ENCODE measurements around the gene DMD. TPM values are rescaled to one million over a fixed set of nuclear protein-coding genes. Genes with fewer than 3 reads are reported as not detected.

DMD gene
- total RNA-seq, 1 donor from 2014 or later: 30.6 TPM

DNA sequence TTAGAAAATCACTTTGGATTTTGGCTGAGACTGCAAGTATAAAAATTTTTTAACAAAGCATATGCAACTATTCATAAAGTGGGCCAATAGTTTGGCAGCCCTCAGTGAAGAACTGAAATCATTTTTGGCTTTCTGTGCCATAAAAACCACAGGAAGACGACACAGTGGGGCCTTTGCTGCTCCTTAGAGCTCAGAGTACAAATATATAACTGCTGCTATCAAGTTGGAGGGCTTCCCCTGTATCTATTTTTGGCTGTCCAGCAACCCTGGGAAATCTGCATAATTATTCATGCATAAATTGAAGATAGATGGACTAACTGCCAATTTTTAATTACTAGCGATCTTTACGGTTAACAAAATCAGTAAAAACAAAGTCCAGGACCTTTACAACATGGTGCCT, 2088.0 kb downstream of the DMD start:
- Histone ChIP-seq H3K9me3 (ENCODE audit: low read depth) (peaks cover 15% of the 10 kb centered on the region), H3K79me2 (ENCODE audit: low read depth) (no peaks in the 10 kb centered on the region), H2AFZ (replicated peaks) (no peak overlapping the region), H4K20me1 (ENCODE audit: low read depth) (no peaks in the 10 kb centered on the region), H3K4me1 (no peaks in the 10 kb centered on the region), H3F3A (ENCODE audit: low read depth) (no peaks in the 10 kb centered on the region), H3K27ac (no peak overlapping the region), H3K9ac (no peak overlapping the region), H3K27me3 (no peaks in the 10 kb centered on the region), H3K4me3 (no peak overlapping the region), H3K36me3 (no peaks in the 10 kb centered on the region), H3K4me2 (no peak overlapping the region)
- H3K9me3 Mint-ChIP-seq: peaks cover 3% of the 10 kb centered on the region
- peaks cover 17% of the 10 kb centered on the region for H3K36me3 Mint-ChIP-seq
- no peaks in the 10 kb centered on the region for H3K27me3 Mint-ChIP-seq (ENCODE audit: insufficient read depth, low read depth)
- no peak for DNase-seq (ENCODE audit: low spot score)
- peaks cover 10% of the 10 kb centered on the region for H3K4me1 Mint-ChIP-seq
- H3K4me3 Mint-ChIP-seq: no peak overlapping the region
- TF ChIP-seq, protein P1, sequence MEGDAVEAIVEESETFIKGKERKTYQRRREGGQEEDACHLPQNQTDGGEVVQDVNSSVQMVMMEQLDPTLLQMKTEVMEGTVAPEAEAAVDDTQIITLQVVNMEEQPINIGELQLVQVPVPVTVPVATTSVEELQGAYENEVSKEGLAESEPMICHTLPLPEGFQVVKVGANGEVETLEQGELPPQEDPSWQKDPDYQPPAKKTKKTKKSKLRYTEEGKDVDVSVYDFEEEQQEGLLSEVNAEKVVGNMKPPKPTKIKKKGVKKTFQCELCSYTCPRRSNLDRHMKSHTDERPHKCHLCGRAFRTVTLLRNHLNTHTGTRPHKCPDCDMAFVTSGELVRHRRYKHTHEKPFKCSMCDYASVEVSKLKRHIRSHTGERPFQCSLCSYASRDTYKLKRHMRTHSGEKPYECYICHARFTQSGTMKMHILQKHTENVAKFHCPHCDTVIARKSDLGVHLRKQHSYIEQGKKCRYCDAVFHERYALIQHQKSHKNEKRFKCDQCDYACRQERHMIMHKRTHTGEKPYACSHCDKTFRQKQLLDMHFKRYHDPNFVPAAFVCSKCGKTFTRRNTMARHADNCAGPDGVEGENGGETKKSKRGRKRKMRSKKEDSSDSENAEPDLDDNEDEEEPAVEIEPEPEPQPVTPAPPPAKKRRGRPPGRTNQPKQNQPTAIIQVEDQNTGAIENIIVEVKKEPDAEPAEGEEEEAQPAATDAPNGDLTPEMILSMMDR (IDR thresholded peaks at IDR 0.05): no peak
- TF ChIP-seq EZH2phosphoT487 (IDR thresholded peaks at IDR 0.05) (no peak), EZH2 (IDR thresholded peaks at IDR 0.05) (no peak)
- no peak overlapping the region for H3K27ac Mint-ChIP-seq

DNA sequence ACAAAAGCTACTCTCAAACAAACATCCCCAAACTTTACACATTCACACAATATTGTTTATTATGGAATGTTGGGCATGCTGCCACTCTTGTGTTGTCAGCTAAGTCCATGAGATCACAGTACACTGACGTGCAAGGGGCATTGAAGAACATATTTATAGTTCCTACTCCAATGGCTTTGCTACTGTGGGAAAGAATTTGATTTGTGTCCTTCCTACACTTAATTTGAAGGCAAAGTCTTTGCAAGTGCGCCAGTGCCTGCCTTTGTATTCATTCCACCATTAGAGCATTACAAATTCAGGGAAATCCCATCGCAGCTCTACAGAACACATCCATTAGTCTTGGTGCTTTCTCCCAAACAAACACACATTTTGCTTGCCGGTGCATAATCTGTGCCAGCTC, 2094.1 kb downstream of the DMD start:
- Histone ChIP-seq H3K4me1 (no peaks in the 10 kb centered on the region), H3K4me3 (no peak overlapping the region), H3K27me3 (no peaks in the 10 kb centered on the region), H3K27ac (no peak overlapping the region), H3K36me3 (no peaks in the 10 kb centered on the region), H3K9ac (no peak overlapping the region), H4K20me1 (ENCODE audit: low read depth) (no peaks in the 10 kb centered on the region), H3K9me3 (ENCODE audit: low read depth) (peaks cover 15% of the 10 kb centered on the region), H3K79me2 (ENCODE audit: low read depth) (no peaks in the 10 kb centered on the region), H2AFZ (replicated peaks) (no peak overlapping the region), H3F3A (ENCODE audit: low read depth) (no peaks in the 10 kb centered on the region), H3K4me2 (no peak overlapping the region)
- Mint-ChIP-seq H3K27ac (no peak overlapping the region), H3K36me3 (peaks cover 2% of the 10 kb centered on the region), H3K9me3 (no peaks in the 10 kb centered on the region), H3K27me3 (ENCODE audit: insufficient read depth, low read depth) (no peaks in the 10 kb centered on the region), H3K4me3 (no peak overlapping the region), H3K4me1 (no peaks in the 10 kb centered on the region)
- TF ChIP-seq, protein P1 (IDR thresholded peaks at IDR 0.05): no peak
- TF ChIP-seq EZH2 (IDR thresholded peaks at IDR 0.05) (no peak), EZH2phosphoT487 (IDR thresholded peaks at IDR 0.05) (no peak)
- no peak for DNase-seq (ENCODE audit: low spot score)

DNA sequence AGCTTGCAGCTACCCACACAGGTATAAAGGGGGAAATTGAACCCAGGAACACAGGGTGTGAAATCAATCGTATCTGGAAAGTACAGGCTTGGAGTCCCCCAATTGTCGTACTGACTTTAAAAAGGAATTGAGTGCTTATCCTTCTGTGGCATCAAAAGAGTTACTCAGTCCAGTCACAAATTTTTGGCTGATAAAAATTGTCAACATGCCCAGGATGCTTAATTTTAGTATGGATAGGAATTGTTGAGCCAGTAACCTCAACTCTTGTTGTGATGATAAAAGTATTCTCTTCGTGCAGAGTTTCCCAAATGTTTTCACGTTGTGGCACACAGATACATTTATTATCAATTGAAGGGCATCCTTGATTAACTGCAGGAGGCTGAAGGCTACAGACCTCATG, 2096.0 kb downstream of the DMD start:
- H3K4me3 Mint-ChIP-seq: no peak overlapping the region
- H3K27ac Mint-ChIP-seq: no peak overlapping the region
- no peaks in the 10 kb centered on the region for H3K36me3 ChIP-seq
- H3K27ac ChIP-seq: no peak overlapping the region
- no peaks in the 10 kb centered on the region for H3K27me3 Mint-ChIP-seq (ENCODE audit: insufficient read depth, low read depth)
- no peak overlapping the region for H3K9ac ChIP-seq
- no peaks in the 10 kb centered on the region for H3F3A ChIP-seq (ENCODE audit: low read depth)
- no peaks in the 10 kb centered on the region for H3K27me3 ChIP-seq
- TF ChIP-seq EZH2 (IDR thresholded peaks at IDR 0.05) (no peak), EZH2phosphoT487 (IDR thresholded peaks at IDR 0.05) (no peak)
- TF ChIP-seq, protein P1 (IDR thresholded peaks at IDR 0.05): no peak
- H3K4me1 ChIP-seq: no peaks in the 10 kb centered on the region
- H3K4me3 ChIP-seq: no peak overlapping the region
- no peaks in the 10 kb centered on the region for H3K9me3 Mint-ChIP-seq
- no peaks in the 10 kb centered on the region for H3K79me2 ChIP-seq (ENCODE audit: low read depth)
- H3K9me3 ChIP-seq (ENCODE audit: low read depth): peaks cover 15% of the 10 kb centered on the region
- H3K4me2 ChIP-seq: no peak overlapping the region
- no peak overlapping the region for H2AFZ ChIP-seq (replicated peaks)
- no peak for DNase-seq (ENCODE audit: low spot score)
- peaks cover 2% of the 10 kb centered on the region for H3K36me3 Mint-ChIP-seq
- no peaks in the 10 kb centered on the region for H3K4me1 Mint-ChIP-seq
- no peaks in the 10 kb centered on the region for H4K20me1 ChIP-seq (ENCODE audit: low read depth)

All from neural progenitor cell (in vitro differentiated cells).